ENCODE measurements around the gene AVEN. TPM values are rescaled to one million over a fixed set of nuclear protein-coding genes. Genes with fewer than 3 reads are reported as not detected.

Gene AVEN
- total and polyA plus RNA-seq, 9 of the 15 experiments (the other 6 are each of a cell fraction or from before 2014, with no cell fraction given), result 1.5 to 6.4 (median 4.7) TPM

DNA sequence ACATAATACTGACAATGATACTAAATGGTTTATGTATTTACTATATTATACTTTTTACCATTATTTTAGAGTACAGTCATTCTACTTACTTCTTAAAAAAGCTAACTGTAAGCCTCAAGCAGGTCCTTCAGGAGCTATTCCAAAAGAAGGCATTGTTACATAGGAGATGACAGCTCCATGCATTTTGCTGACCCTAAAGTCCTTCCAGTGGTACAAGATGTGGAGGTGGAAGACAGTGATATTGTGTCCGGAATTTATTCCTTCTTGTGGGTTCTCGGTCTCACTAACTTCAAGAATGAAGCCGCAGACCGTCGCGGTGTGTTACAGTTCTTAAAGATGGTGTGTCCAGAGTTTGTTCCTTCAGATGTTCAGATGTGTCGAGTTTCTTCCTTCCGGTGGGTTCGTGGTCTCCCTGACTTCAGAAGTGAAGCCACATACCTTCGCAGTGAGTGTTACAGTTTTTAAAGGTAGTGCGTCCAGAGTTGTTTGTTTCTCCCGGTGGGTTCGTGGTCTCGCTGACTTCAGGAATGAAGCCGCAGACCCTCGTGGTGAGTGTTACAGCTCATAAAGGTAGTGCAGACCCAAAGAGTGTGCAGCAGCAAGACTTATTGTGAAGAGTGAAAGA is 20.9 kb downstream of the AVEN start:
- ATAC-seq (no peak), DNase-seq (ENCODE audit: extremely low read depth in 1 of 4, low spot score in 3 of 4) (no peak), FAIRE-seq (no peak)
- intact Hi-C loops (cut with micrococcal nuclease) (no loop called here), in situ Hi-C loops (cut with MboI) (no loop called here)
- no peaks in the 10 kb centered on the region for H3K9me1 ChIP-seq (ENCODE audit: control insufficient read depth, insufficient read depth, low read length)
- no peaks in the 10 kb centered on the region for H3K79me2 ChIP-seq (ENCODE audit: control insufficient read depth, insufficient read depth, low read length)
- H2AFZ ChIP-seq (ENCODE audit: low read depth, low read length), result no peak overlapping the region
- ChIA-PET CTCF (ENCODE audit: low intra/inter-chr PET ratio) (no interaction called here), POLR2A (interaction anchor here (0.6 kb wide), 1 partner anchor 168 kb away, joined by 5 read pairs; no protein-coding TSS in a partner anchor)
- no peaks in the 10 kb centered on the region for H3K36me3 ChIP-seq (ENCODE audit: control insufficient read depth, insufficient read depth, low read length)
- H3K9me3 ChIP-seq (replicated peaks; ENCODE audit: control insufficient read depth, insufficient read depth, low read depth, low read length), result no peaks in the 10 kb centered on the region
- TF ChIP-seq, protein P1, sequence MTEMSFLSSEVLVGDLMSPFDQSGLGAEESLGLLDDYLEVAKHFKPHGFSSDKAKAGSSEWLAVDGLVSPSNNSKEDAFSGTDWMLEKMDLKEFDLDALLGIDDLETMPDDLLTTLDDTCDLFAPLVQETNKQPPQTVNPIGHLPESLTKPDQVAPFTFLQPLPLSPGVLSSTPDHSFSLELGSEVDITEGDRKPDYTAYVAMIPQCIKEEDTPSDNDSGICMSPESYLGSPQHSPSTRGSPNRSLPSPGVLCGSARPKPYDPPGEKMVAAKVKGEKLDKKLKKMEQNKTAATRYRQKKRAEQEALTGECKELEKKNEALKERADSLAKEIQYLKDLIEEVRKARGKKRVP (CRISPR knock-in tag; IDR thresholded peaks at IDR 0.05), result no peak
- TF ChIP-seq ILK (tag; IDR thresholded peaks at IDR 0.05; ENCODE audit: borderline replicate concordance, low read depth) (no peak), CEBPG (CRISPR knock-in tag; IDR thresholded peaks at IDR 0.05) (no peak), CEBPG (tag; conservative IDR thresholded peaks at IDR 0.05 in 1 of 2, IDR thresholded peaks at IDR 0.05 in 1 of 2) (no peak), MAFF (IDR thresholded peaks at IDR 0.05; ENCODE audit: low read length) (no peak), ZSCAN32 (CRISPR knock-in tag; IDR thresholded peaks at IDR 0.05) (no peak), PTBP1 (IDR thresholded peaks at IDR 0.05; ENCODE audit: low read depth, low read length) (no peak), POLR2G (IDR thresholded peaks at IDR 0.05; ENCODE audit: low read depth, low read length) (no peak), SMAD2 (IDR thresholded peaks at IDR 0.05; ENCODE audit: low read depth, low read length) (no peak), ZC3H11A (IDR thresholded peaks at IDR 0.05; ENCODE audit: low read depth, low read length) (no peak), FUS (optimal IDR thresholded peaks at IDR 0.05; ENCODE audit: low read depth, low read length) (no peak), RB1 (IDR thresholded peaks at IDR 0.05; ENCODE audit: low read depth) (no peak), ARNT (IDR thresholded peaks at IDR 0.05) (no peak), ATF1 (CRISPR knock-in tag; IDR thresholded peaks at IDR 0.05) (no peak), ATF1 (tag; IDR thresholded peaks at IDR 0.05) (no peak), BACH1 (tag; IDR thresholded peaks at IDR 0.05) (no peak), RBM17 (IDR thresholded peaks at IDR 0.05; ENCODE audit: borderline replicate concordance, low read depth, low read length) (no peak), CXXC5 (CRISPR knock-in tag; IDR thresholded peaks at IDR 0.05) (no peak)
- TF ChIP-seq, protein P2, sequence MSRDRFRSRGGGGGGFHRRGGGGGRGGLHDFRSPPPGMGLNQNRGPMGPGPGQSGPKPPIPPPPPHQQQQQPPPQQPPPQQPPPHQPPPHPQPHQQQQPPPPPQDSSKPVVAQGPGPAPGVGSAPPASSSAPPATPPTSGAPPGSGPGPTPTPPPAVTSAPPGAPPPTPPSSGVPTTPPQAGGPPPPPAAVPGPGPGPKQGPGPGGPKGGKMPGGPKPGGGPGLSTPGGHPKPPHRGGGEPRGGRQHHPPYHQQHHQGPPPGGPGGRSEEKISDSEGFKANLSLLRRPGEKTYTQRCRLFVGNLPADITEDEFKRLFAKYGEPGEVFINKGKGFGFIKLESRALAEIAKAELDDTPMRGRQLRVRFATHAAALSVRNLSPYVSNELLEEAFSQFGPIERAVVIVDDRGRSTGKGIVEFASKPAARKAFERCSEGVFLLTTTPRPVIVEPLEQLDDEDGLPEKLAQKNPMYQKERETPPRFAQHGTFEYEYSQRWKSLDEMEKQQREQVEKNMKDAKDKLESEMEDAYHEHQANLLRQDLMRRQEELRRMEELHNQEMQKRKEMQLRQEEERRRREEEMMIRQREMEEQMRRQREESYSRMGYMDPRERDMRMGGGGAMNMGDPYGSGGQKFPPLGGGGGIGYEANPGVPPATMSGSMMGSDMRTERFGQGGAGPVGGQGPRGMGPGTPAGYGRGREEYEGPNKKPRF (IDR thresholded peaks at IDR 0.05; ENCODE audit: low read depth, low read length), result no peak
- TF ChIP-seq, protein P3, sequence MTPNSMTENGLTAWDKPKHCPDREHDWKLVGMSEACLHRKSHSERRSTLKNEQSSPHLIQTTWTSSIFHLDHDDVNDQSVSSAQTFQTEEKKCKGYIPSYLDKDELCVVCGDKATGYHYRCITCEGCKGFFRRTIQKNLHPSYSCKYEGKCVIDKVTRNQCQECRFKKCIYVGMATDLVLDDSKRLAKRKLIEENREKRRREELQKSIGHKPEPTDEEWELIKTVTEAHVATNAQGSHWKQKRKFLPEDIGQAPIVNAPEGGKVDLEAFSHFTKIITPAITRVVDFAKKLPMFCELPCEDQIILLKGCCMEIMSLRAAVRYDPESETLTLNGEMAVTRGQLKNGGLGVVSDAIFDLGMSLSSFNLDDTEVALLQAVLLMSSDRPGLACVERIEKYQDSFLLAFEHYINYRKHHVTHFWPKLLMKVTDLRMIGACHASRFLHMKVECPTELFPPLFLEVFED (CRISPR knock-in tag; conservative IDR thresholded peaks at IDR 0.05), result no peak
- no peak overlapping the region for H3K27ac ChIP-seq (ENCODE audit: extremely low read depth, low read depth, low read length)
- H3K4me2 ChIP-seq (ENCODE audit: insufficient read depth, low read length), result no peak overlapping the region
- no peaks in the 10 kb centered on the region for H3K4me1 ChIP-seq (replicated peaks in 1 of 2; ENCODE audit: control insufficient read depth in 2 of 2, insufficient read depth in 2 of 2, low read length in 2 of 2)
- no peak overlapping the region for H3K9ac ChIP-seq (ENCODE audit: insufficient read depth in 1 of 2, low read depth in 2 of 2, low read length in 2 of 2)
- no peaks in the 10 kb centered on the region for H4K20me1 ChIP-seq (replicated peaks; ENCODE audit: control insufficient read depth, insufficient read depth, low read length)
- peaks cover 1 to 4% of the 10 kb centered on the region in 2 experiments; a peak in 3 of 5 replicates for H3K27me3 ChIP-seq (ENCODE audit: control insufficient read depth in 2 of 2, insufficient read depth in 2 of 2, low read length in 2 of 2)
- WGBS (ENCODE audit: insufficient coverage, low coverage, missing lambda C conversion rate), result 51% methylated on average over 16 of the region's 16 CpGs
- H3K4me3 ChIP-seq, result no peak overlapping the region
- no TSS peak for BruUV-seq (replicated peaks)
